ENCODE results near the gene SRSF12. TPM values are rescaled to one million over a fixed set of nuclear protein-coding genes. Genes with fewer than 3 reads are reported as not detected.

Gene SRSF12
- total RNA-seq, 3 donors from 2014 or later: 0.98 to 1.8 TPM; not detected in 1

GRCh38 chr6:89145091-89145955 lies 27.5 kb upstream of the SRSF12 start:
- Histone ChIP-seq H3K4me3 (peak overlapping the region; percentile 62 to 95 (median 85)), H3K27me3 (no peaks in the 10 kb centered on the region), H3K4me1 (no peaks in the 10 kb centered on the region), H3K27ac (peak overlapping the region; percentile 85 to 92), H3K9me3 (no peaks in the 10 kb centered on the region), H3K36me3 (no peaks in the 10 kb centered on the region)
- DNase-seq (ENCODE audit: low spot score in 2 of 2): no peak
- no peak for TF ChIP-seq POLR2AphosphoS5 (IDR thresholded peaks at IDR 0.05)
- TF ChIP-seq CTCF (IDR thresholded peaks at IDR 0.05): no peak
- no peak for TF ChIP-seq POLR2A (IDR thresholded peaks at IDR 0.05)
- intact Hi-C loops (cut with DNase I; ENCODE audit: low total_unique reads): no loop called here

- intact Hi-C loops (cut with DNase I; ENCODE audit: low total_unique reads): no loop called here
- H3K9me3 ChIP-seq: no peaks in the 10 kb centered on the region
- no peak overlapping the region for H3K27ac ChIP-seq
- TF ChIP-seq POLR2AphosphoS5 (IDR thresholded peaks at IDR 0.05): no peak
- no peak for TF ChIP-seq POLR2A (IDR thresholded peaks at IDR 0.05)
- TF ChIP-seq CTCF (IDR thresholded peaks at IDR 0.05): no peak
- no peak overlapping the region for H3K4me3 ChIP-seq
- H3K4me1 ChIP-seq: no peaks in the 10 kb centered on the region
- H3K27me3 ChIP-seq: no peaks in the 10 kb centered on the region
- no peaks in the 10 kb centered on the region for H3K36me3 ChIP-seq
- DNase-seq (ENCODE audit: low spot score in 2 of 2): no peak
Observed at GRCh38 chr6:89144354-89144906, 26.6 kb upstream of the SRSF12 start.

GRCh38 chr6:89140347-89141156 lies 22.7 kb upstream of the SRSF12 start:
- intact Hi-C loops (cut with DNase I; ENCODE audit: low total_unique reads): no loop called here

GRCh38 chr6:89139509-89140346 lies 21.9 kb upstream of the SRSF12 start:
- Histone ChIP-seq H3K9me3 (no peaks in the 10 kb centered on the region), H3K4me3 (no peak overlapping the region), H3K27ac (no peak overlapping the region), H3K36me3 (no peaks in the 10 kb centered on the region), H3K27me3 (no peaks in the 10 kb centered on the region), H3K4me1 (no peaks in the 10 kb centered on the region)
- TF ChIP-seq POLR2AphosphoS5 (IDR thresholded peaks at IDR 0.05) (no peak), CTCF (IDR thresholded peaks at IDR 0.05) (no peak), POLR2A (IDR thresholded peaks at IDR 0.05) (no peak)
- intact Hi-C loops (cut with DNase I; ENCODE audit: low total_unique reads): no loop called here
- DNase-seq (ENCODE audit: low spot score in 2 of 2): no peak

More at GRCh38 chr6:89140347-89141156, 22.7 kb upstream of the SRSF12 start:
- Histone ChIP-seq H3K36me3 (no peaks in the 10 kb centered on the region), H3K4me3 (no peak overlapping the region), H3K4me1 (no peaks in the 10 kb centered on the region), H3K27me3 (no peaks in the 10 kb centered on the region), H3K27ac (no peak overlapping the region), H3K9me3 (no peaks in the 10 kb centered on the region)
- no peak for TF ChIP-seq POLR2AphosphoS5 (IDR thresholded peaks at IDR 0.05)
- no peak for TF ChIP-seq CTCF (IDR thresholded peaks at IDR 0.05)
- no peak for TF ChIP-seq POLR2A (IDR thresholded peaks at IDR 0.05)
- no peak for DNase-seq (ENCODE audit: low spot score in 2 of 2)
